Glutamatergic neuron (in vitro differentiated cells): ENCODE results near the gene SRRM3. TPM values are rescaled to one million over a fixed set of nuclear protein-coding genes. Genes with fewer than 3 reads are reported as not detected.

Source experiments
- DNase-seq: peaks from one replicate; pipeline ENCODE4 v3.0.0; 2022
- H3K27ac Mint-ChIP-seq: one replicate; pipeline ENCODE4 v1.8.0; 2020; ENCODE audit warnings: mild to moderate bottlenecking, mixed read lengths, inconsistent platforms; ENCODE audit not compliant: unreplicated experiment
- H3K27me3 Mint-ChIP-seq: one replicate; pipeline ENCODE4 v1.8.0; 2020; ENCODE audit warnings: mild to moderate bottlenecking, moderate library complexity, mixed read lengths, inconsistent platforms; ENCODE audit not compliant: unreplicated experiment
- H3K36me3 Mint-ChIP-seq: one replicate; pipeline ENCODE4 v1.8.0; 2020; ENCODE audit warnings: mild to moderate bottlenecking, mixed read lengths, inconsistent platforms; ENCODE audit not compliant: unreplicated experiment
- H3K4me1 Mint-ChIP-seq: one replicate; pipeline ENCODE4 v1.8.0; 2020; ENCODE audit warnings: mild to moderate bottlenecking, low read depth, mixed read lengths, inconsistent platforms; ENCODE audit not compliant: unreplicated experiment
- H3K4me3 Mint-ChIP-seq: one replicate; pipeline ENCODE4 v1.8.0; 2020; ENCODE audit warnings: mild to moderate bottlenecking, mixed read lengths, inconsistent platforms; ENCODE audit not compliant: unreplicated experiment
- H3K9me3 Mint-ChIP-seq: one replicate; pipeline ENCODE4 v1.8.0; 2020; ENCODE audit warnings: mild to moderate bottlenecking, moderate library complexity, mixed read lengths, inconsistent platforms; ENCODE audit not compliant: unreplicated experiment
- total RNA-seq: library from RNA; stranded (reverse); fragmentation: NEBNext Ultra II Directional; extraction: Animal tissue kit (Norgen Biotek cat#: 25700); gene quantifications from one replicate; pipeline ENCODE4 v1.2.1, GENCODE V29; 2021; ENCODE audit not compliant: unreplicated experiment
- TF ChIP-seq, protein P1 (sequence below): fragments of 200-600 bp; sonication (generic); IDR thresholded peaks from one replicate; pipeline ENCODE4 v1.5.0; 2021; ENCODE audit not compliant: partially characterized antibody, unreplicated experiment

Gene SRRM3
- total RNA-seq, 1 donor from 2014 or later: 154 TPM

DNA sequence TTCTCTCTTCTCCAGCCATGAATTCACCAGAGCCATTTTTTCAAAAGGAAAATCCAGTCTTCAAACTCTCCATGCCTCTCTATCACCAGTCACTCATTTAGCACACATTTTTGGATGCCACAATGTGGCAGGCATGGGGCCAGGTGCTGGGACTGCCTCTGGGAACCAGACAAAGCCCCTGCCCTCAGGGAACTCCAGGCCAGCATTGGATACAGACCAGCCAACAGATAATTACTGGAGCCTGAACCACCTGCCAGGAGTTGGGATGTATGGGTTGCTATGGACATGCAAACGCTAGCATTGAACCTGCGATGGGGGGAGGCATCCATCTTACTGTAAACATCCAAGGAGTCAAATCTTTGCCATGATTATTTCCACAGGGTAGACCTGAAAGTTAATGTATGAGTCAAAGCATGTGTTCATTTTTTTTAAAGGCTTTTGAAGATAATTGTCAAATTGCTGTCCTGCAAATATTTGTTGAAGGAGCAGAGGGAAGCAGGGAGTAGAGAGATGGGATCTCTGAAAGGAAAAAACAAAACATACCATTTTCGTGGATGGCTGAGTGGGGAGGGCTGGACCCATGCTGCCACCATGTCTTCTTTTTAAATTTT lies 43.2 kb downstream of the SRRM3 start:
- H3K4me1 Mint-ChIP-seq: peaks cover 3% of the 10 kb centered on the region
- peaks cover 8% of the 10 kb centered on the region for H3K27me3 Mint-ChIP-seq
- H3K27ac Mint-ChIP-seq: no peak overlapping the region
- peaks cover 8% of the 10 kb centered on the region for H3K36me3 Mint-ChIP-seq
- TF ChIP-seq, protein P1, sequence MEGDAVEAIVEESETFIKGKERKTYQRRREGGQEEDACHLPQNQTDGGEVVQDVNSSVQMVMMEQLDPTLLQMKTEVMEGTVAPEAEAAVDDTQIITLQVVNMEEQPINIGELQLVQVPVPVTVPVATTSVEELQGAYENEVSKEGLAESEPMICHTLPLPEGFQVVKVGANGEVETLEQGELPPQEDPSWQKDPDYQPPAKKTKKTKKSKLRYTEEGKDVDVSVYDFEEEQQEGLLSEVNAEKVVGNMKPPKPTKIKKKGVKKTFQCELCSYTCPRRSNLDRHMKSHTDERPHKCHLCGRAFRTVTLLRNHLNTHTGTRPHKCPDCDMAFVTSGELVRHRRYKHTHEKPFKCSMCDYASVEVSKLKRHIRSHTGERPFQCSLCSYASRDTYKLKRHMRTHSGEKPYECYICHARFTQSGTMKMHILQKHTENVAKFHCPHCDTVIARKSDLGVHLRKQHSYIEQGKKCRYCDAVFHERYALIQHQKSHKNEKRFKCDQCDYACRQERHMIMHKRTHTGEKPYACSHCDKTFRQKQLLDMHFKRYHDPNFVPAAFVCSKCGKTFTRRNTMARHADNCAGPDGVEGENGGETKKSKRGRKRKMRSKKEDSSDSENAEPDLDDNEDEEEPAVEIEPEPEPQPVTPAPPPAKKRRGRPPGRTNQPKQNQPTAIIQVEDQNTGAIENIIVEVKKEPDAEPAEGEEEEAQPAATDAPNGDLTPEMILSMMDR: no peak
- no peak for DNase-seq
- peaks cover 2% of the 10 kb centered on the region for H3K9me3 Mint-ChIP-seq
- H3K4me3 Mint-ChIP-seq: no peak overlapping the region

DNA sequence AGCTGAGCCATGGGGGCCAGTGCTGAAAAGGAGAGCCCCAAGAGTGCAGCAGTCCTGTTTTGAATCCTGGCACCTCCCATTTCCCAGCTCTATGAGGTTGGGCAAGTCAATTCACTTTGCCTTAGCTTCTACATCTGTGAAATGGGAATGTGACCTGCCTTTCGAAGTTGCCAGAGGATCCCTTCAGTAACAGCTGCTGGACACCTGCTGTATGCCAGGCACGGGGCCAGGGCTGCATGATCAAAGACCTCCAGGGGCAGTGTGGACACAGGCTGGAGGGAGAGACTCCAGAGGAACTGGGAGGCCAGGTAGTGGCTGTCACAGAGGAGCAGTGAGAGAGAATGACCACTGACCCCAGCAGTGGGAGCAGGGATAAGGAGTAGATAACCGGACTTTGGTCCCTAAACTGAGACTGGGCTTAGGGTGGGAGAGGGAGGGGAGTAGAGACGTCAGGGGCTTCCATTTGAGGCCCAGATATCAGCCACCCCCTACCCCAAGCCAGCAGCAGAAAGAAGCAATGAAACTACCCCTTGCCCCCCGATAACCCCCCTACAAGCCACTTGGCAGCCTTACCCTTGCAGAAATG lies 45.2 kb downstream of the SRRM3 start:
- Mint-ChIP-seq H3K36me3 (peaks cover 6% of the 10 kb centered on the region), H3K4me3 (no peak overlapping the region), H3K4me1 (peaks cover 3% of the 10 kb centered on the region), H3K27me3 (peaks cover 7% of the 10 kb centered on the region), H3K9me3 (peaks cover 2% of the 10 kb centered on the region), H3K27ac (no peak overlapping the region)
- TF ChIP-seq, protein P1: no peak
- DNase-seq: no peak

DNA sequence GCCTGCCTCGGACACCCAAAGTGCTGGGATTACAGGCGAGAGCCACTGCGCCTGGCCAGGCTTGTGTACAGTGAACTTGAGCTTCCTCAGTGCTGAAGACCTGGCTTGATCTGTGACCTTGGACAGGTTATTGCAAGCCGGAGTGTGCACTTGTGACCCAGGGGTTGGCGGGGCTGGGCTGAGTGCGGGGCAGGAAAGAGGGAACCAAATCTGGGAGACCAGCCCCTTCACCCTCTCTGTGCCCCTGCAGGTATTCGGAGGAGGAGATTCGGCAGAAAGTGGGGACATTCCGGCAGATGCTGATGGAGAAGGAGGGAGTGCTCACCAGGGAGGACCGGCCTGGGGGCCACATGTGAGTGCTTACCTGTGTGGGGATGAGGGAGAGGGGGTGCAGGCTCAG lies 46.2 kb downstream of the SRRM3 start:
- Mint-ChIP-seq H3K27ac (no peak overlapping the region), H3K36me3 (peaks cover 5% of the 10 kb centered on the region), H3K27me3 (peaks cover 4% of the 10 kb centered on the region), H3K4me1 (peaks cover 3% of the 10 kb centered on the region), H3K9me3 (peaks cover 2% of the 10 kb centered on the region), H3K4me3 (no peak overlapping the region)
- TF ChIP-seq, protein P1: no peak
- DNase-seq: no peak

DNA sequence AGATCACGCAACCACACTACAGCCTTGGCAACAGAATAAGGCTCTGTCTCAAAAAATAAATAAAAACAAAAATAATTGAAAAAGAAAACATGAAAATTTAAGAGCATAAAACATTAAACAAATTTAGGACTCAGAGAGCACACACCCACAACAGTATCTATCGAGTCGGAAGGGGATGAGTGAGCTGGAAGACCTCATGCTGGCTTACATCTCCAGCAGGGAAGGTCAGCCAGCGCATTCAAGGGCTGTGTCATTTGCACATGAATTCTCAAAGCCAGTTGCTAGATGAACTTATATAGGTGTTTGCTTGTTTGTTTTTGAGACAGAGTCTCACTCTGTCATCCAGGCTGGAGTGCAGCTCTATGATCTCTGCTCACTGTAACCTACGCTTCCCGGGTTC lies 50.3 kb downstream of the SRRM3 start:
- no peaks in the 10 kb centered on the region for H3K36me3 Mint-ChIP-seq
- H3K4me3 Mint-ChIP-seq: no peak overlapping the region
- no peak for DNase-seq
- H3K27ac Mint-ChIP-seq: no peak overlapping the region
- TF ChIP-seq, protein P1: no peak
- peaks cover under 1% of the 10 kb centered on the region for H3K9me3 Mint-ChIP-seq
- H3K4me1 Mint-ChIP-seq: no peaks in the 10 kb centered on the region
- H3K27me3 Mint-ChIP-seq: peaks cover 1% of the 10 kb centered on the region

DNA sequence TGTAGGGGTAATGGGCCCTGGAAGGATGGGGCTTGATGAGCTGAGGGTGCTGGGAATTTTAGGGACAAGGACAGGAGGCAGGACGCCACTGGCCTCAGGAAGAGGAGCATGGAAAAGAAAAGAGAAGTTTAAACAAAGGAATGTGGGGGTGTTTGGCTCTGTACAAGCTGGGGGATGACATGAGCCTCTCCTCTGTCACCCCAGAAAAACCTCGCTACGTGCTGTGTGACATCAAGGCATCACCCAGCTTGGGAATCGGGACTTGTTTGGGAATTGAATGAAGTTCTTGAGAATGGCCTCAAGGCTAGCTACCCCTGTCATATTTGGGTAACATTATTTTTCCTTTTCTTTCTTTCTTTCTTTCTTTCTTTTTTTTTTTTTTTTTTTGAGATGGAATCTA lies 53.1 kb downstream of the SRRM3 start:
- Mint-ChIP-seq H3K36me3 (no peaks in the 10 kb centered on the region), H3K9me3 (peaks cover 2% of the 10 kb centered on the region), H3K4me3 (no peak overlapping the region), H3K4me1 (no peaks in the 10 kb centered on the region), H3K27me3 (no peaks in the 10 kb centered on the region), H3K27ac (no peak overlapping the region)
- DNase-seq: no peak
- TF ChIP-seq, protein P1: no peak
